Activated CD4-positive, alpha-beta T cell treated with anti-CD3 and anti-CD28 coated beads, Interleukin-2, amount 50 U/mL, for 16 hours (primary cell): ENCODE measurements around the gene SSBP3.

Source experiments
- DNase-seq: peaks from one replicate; pipeline ENCODE4 v3.0.0-alpha.2; 2020

SSBP3 gene

DNA sequence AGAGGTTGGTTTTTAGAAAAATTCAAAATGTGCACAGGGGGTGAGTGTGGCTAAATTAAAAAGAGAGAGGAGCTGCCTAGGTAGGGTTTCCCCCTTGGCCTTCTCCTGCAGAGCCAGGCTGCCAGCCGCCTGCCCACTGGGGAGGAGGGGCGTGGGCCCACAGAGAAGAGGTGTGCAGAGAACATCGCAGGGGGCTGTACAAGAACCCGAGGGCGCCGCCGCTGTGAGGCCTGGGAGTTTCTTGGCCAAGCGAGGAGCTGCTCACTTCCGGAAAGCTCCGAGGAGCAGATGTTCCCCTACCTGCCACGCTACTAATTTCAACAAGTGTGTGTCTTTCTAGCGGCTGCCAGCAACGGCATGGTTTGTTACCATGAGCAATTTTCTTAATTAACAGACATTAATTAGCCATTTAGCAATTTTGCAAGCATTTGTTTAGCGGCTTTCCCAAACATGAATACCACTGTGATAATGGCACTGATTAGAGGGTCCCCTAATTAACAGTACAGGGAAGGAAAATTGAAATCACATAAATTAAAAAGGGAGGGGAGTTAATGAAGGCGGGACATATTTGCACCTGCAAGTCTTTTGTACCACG, 146.6 kb downstream of the SSBP3 start:
- DNase-seq, result no peak

DNA sequence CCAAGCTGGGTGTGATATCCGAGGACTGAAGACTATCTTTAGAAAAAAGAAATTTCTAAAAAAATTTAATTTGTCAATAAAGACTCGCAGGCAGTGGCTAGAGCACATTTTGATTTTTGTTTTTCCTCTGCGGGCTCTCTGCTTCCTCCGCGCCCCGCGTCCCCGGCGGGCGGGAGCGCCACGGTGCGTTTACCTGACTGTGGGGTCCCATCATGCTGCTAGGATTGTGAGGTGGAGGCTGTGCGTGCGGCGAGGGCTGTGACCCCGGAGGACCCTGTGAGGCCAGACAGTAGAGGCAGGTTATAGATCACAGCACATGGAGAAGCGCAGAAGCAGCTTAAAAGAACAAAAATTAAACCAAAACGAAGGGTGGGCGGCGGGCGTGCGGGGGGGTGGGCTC, 148.3 kb downstream of the SSBP3 start:
- DNase-seq, result no peak

DNA sequence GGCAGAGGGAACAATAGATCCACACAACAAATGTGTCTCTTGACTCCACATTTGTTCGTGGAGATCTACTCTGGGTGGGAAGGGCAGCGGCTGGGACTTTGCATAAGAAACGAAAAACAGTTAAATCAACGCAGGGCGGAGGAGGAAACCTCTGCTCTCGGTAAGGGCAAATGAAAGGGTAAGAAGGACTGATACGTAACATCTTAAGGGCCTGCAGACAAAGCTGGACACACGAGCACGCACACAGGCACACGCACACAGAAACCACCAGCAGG, 148.9 kb downstream of the SSBP3 start:
- DNase-seq, result no peak

DNA sequence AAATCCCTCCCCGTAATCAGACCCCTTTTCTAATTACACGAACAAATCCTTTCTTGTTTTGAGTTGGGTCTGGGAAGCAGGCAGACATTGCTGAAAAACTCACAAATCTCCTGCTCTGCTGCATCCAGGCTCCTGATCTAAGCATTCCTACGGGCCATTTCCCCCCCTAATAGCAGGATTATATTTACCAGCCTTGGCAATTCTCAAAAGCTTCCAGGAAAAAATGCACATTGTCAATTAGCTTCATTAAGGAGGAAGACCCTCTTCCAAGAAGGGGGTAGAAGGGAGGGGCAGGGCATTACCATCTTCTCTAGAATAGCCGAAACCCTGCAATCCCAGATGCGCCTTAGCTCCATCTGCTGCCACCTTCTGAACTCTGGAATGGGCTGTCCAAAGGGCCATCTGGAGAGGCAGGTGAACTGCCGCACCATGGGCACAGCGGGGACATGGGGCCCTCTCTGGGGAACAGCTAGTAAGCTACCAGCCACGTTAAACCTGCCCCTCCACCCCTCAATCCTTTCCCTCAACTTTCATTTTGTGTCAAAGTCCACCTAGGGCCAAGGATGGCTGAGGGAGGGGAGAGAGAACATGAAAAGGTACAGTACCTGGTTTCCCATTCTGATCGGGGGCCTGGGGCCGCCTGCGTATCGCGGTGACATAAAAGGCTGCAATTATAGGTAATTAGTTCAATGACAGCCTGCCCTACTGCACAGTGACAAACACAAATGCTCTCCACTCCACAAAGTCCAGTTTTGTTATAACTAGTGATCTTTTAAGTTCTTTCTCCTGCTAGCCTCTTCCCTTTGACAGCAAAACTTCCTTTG, 149.5 kb downstream of the SSBP3 start:
- no peak for DNase-seq

DNA sequence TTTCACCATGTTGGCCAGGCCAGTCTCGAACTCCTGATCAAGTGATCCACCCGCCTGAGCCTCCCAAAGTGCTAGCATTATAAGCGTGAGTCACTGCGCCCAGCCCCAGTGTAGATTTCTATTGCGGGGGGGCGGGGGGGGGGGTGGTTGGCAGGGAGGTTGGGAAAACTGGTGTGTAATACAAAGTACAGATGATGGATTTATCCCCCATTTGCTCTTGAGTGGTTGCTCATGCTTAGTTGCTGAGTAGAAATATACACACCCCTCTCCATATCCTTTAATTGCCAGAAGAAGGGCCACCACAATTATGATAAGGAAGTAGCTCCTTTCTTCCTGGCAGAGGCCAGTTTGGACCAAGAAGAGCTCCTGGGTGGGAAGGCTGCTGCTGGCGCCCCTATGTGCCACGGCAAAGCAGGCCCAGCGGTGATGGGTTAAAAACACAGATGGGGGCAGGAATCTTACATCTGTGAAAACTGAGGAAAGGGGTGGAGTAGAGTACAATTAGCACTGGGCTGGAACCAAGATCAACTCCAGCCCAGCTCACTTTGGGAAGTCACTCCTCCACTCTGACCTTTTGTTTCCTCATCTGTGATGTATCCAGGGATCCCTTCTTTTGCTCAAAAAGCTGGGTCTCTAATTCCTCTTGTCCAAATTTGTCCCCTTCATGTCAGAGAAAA, 151.0 kb downstream of the SSBP3 start:
- no peak for DNase-seq

DNA sequence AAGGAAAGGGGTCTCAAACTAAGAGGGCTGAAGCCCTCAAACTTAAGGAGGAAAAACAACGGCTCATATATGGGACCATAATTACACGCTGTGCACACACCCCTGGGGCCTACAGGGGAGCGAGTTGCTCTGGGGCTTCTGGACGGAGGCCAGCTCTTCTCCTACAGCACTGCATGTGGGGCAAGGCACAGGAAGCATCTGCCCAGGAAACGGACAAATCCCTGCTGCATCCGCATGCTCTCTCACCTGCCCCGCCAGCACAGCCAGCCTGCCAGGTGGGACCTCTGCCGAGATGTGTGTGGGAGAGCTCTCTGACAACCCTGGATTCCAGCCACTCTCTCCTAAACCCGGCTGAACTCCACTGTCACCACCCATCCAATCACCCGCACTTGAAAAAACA, 152.1 kb downstream of the SSBP3 start:
- DNase-seq, result no peak

DNA sequence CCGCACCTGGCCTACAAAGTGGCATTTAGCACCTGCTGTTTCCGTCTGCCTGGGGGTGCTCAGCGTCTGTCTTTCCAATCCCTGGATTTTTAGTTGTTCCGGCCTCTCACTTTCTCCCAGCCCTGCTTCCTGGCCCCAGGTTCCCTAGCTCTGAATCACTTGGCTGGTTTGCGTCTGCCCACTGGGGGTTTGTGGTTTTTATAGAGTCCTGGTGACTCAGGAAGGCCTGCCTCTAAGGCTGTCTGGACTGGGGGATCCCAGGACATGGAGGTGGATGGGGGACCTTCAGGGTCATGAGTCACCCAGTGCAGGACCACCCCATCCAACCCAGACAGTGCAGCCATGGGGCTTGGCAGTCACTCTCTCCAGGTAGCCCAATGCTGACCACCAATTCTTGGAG, 152.7 kb downstream of the SSBP3 start:
- DNase-seq, result no peak

DNA sequence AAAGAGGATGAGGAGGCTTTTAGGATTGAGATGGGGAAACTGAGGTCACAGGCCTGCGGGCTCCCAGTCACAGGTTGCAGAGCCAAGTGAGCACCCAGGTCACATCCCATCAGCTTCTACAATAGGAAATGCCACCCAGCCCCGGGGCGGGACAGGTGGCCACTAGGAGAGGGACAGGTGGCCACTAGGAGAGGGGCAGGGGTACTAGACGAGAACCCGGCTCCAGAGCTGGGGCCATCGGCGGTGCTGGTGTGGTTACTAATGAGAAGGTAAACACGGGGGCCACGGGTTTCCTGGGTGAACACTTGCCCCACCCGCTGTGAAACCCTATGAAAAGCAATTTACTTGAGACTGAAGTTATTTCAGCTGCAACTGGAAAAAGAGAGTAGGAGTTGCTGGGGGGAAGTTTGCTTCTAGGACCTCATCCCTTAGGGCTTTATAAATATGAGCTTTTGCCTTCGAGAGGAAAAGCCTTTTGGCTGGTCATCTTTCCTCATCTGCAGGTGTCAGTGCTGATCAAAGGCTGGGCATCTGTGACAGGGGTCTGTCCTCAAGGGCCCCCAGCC, 153.7 kb downstream of the SSBP3 start:
- DNase-seq, result no peak

DNA sequence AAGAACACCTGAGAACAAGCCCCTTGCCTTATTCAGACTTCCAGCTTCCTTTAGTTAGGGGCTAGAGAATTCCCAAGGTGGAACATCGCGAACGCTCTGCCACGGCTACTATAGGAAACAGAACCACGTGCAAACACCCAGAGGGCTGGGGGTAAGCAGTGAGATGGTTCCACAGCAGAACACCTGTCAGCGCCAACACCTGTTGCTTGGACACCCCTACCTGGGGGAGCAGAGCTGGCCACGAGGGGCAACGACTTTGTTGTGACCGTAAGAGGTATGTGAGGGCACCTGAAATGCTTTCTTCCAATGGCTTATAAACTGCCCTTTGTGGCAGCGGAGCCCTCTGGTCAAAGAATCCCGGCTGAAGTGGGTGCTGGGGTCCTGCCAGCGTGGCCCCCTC, 155.5 kb downstream of the SSBP3 start:
- no peak for DNase-seq

DNA sequence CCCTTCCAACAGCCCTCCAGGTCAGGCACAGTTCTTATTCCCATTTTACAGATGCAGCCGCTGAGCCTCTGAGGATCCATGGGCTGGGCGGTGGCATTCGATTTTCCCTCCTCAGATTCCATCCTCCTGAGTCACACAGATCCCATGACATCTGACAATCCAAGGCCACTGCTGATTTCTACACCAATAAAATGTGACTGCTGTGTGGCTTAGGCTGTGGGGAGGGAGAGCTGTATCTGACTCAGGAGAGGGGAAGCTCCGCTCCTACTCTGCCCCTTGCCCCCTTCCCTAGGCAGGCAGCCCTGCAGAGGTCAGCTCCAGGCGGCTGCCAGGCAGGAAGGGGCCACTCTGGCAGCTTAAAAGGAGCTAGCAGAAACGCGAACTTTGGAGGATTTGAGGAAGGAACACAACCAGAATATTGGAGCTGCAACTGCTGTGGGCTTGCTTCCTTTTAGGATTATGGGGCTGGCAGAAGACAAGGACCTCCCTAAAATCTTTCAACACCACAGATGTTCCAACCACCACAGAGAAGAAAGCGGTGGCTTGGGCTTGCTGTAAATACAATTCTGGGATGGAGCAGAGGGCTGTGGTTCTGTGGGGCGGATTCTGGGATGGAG, 156.3 kb downstream of the SSBP3 start:
- DNase-seq, result no peak

DNA sequence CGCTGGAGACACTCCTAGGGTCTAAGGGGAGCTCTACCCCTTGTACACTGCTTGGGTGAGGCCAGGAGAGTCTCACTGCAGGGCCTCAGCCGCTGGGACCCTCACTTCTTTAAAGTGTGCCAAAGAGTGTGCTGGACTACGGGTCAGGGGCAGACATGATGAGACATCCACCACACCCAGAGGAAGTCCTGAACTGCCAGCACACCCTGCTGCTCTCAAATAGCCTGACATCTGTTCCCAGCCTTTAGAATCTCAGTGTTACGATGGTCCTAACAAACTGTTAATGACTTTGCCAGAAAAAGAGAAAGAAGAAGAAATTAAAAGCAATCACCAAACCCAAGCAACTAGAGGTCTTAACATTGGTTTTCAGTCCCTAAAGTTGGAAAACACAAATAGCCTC, 157.2 kb downstream of the SSBP3 start:
- DNase-seq, result no peak

DNA sequence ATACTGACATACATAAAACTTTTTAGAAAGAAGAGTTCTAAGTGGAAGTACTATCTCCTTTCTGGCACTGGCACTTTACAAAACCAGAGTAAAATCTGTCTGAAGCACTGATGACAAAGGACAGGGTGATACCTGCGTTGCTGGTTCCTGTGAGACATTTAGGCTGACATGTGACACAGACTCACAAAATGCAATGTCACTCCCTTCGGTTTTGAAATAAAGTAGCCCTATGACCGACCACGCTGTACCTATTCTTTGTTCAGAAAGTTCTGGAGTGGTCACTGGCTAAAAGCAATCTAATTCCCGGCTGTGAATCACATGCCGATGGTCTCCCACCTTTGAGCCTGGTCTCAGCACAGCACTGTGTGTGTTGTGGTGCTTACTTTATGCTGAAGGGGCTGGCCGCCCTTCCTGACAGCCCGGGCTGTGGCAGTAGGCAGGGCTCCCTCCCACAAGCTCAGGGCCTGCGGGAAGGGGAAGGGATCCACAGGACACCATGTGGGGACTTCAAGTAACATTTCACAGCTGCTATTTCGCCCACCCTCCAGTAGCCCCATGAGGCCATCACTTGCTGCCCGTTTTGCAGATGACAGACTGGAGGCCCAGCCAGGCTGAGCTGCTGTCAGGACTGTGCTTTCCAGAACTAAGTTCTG, 158.2 kb downstream of the SSBP3 start:
- DNase-seq, result no peak

DNA sequence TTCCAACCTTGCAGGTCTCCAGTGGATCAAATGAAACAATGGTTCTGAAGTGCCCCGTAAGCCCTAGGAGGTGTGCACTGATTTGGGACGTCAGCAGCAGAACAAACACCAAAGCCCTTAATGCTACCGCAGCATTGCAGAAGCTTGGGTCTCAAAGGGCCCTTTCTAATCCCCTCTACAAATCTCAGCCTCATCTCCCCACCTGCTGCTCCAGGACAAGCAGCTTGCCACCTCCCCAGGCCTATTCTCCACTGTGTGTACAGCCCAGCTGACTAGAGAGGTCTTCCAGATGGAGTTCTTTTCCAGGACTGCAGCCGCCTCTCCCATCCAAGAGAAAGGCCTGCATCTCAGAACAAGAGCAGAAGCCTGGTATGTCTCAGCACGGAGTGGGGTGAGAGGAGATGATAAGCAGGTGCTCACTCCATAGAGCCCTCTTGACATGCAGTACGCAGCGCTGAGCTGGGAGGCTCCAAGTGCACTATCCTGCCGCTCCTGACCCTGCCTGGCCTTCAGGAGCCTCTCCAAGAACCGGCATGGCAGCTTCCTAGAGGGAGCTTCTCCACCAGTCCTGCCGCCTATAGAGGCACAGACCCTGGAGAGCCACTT, 160.0 kb downstream of the SSBP3 start:
- DNase-seq, result no peak

DNA sequence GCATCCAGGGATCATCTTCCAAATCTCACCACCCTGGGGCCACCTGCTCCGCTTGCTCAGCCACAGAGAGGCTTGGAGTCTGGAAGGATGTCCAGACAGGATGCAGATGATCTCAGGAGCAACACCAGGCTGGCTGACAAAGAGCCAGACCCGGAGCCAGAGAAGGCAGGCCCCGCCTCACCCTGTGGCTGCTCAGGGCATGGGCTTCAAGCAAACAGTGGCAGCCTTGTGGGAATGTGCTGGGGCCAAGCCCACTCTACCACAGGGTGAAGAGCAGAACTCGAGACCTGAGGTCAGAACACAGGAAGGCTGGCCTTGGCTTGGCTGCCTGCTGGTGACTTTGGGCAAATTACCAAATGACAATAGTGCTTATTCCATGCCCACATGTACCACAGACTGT, 160.7 kb downstream of the SSBP3 start:
- no peak for DNase-seq

DNA sequence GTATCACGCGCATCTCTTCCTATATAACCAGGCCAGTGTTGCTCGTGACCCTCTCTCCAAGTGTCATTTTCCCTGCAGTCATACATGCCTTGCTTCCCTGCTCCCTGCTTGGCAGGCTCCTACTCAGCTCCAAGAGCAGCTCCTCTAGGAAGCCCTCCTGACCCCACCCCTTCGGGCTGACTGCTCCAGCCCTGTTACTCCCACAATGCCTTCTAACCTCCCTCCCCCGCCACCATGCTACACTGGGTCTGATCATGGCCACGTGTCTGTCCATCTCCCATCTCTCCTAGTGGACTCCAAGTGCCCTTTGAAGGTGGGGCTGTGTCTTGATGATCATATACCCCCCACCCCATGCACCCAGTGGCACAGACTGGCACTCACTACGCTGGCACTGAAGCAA, 161.5 kb downstream of the SSBP3 start:
- DNase-seq, result no peak

DNA sequence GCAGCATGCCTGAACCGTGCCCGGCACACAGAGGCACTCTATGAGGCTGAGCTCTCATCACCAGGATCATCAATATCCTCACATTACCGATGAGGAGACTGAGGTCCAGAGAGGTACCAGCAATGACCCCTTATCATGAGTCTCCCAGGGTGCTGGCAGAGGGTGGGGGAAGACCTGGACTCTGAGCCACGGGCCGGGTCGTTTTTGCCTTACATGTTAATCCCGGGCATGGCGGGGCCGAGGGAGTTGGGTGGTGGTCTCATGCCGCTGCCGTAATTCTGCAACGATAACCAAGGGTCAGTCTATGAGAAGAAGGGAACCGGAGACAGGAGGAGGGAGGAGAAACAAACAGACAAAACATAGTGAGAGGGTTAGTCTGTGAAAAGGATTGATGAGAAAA, 163.2 kb downstream of the SSBP3 start:
- DNase-seq, result no peak

DNA sequence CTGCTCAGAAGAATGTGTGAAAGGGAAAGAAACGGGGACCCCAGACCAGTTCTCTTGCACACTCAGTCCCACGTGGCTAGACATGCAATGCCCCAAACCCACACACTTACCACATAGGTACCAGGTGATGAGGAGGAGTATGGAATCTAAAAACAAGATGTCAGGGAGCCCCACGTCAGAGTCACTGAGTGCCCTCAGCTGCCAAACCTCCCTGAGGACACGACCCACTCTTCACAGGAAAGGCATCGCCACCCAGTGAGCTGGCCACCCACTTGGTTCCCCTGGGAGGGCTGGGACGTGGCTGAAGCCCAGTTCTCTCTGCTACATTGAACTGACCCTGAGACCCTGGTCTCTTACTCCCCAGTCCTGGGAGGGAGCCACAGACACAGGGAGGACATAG, 164.8 kb downstream of the SSBP3 start:
- no peak for DNase-seq

DNA sequence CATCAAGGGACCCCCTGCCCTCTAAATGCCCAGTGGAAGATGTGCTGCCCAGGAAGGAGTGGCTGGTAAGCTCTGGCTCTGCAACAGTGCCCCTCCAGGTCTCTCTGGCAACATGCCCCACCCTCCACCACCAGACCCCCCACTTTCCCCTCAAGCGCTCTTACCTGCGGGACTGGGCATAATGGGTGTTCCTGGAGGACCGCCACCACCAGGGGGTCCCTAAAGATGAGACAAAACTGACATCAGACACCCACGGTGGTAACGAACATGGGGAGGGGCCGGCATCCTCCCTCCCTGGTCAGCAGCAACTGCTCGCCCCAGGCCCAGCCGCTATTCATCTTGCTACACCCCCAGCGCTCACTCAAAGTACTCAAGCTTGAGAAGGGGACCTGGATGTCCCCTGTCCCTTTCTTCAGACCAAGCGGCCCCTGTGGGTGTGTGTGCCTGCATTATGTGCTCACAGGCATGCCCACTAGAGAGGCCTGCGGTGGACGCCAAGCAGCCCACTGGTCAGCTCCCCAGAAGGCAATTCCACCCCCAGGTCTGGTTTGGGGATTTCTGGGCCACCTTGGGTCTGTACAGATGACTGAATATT, 165.4 kb downstream of the SSBP3 start:
- DNase-seq, result no peak

DNA sequence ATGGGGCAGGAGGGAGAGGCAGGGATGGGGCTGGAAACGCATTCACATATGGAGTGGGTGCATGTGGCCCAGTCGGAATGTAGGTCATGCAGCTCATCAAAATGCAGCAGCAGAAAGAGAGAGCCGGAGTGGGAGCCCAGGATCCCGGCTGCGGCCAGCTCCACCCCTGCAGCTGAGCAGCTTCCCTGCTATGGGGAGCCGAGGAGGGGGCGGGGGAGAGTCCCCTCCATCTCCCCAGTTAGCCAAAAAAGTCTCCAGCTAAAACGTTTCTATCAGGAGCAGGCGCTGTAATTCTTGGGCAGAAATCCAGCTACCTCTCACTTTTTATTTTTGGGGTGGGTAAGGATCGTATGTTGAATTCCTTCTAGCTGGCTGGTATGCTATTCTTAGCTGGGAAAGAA, 166.6 kb downstream of the SSBP3 start:
- no peak for DNase-seq

DNA sequence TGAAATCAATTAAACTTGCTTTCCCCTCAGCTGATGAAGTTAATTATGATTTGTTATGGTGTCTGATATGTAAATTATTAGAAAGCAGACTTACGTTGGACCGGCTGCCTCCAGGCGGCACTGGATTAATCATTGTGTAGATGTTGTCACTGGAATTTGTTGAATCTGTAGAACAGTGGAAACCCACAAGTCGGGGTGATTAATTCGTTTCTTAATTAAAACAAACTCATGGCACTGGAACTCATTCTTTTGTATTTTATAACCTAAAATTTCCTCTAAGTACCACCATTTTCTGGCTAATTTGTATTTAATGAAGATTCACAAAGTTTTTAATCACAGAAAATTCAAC, 167.2 kb downstream of the SSBP3 start:
- DNase-seq, result no peak

DNA sequence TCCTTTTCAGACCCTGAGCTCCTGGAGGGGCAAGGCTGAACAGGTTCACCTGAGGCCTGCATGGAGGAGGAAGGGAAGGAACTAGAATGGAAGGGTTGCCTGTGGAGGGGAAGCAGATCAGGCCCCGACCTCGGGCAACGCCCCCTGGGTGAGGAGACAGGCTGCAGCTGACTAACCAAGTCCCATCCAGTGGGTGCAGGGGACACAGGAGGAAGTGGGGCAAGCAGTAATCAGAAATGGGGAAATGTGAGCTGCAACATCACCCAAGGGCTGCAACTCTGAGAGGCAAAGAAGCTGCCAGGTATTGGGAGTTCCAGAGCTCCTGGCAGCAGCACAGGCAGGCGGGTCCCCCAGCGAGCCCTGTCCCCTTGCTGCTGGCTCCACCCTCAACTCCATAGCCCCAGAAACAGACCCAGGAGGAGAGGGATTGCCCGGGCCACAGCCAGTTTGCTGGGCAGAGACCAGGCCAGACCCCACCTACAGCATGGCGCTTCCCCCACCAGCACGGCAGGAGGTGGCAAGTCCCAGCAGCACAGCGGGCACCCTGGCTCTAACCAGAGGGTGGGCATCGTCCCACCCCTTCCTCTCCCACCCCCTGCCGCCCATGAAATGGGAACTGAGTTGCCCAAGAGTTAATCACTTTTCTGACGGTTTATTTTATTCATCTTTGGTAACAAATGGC, 167.7 kb downstream of the SSBP3 start:
- no peak for DNase-seq

DNA sequence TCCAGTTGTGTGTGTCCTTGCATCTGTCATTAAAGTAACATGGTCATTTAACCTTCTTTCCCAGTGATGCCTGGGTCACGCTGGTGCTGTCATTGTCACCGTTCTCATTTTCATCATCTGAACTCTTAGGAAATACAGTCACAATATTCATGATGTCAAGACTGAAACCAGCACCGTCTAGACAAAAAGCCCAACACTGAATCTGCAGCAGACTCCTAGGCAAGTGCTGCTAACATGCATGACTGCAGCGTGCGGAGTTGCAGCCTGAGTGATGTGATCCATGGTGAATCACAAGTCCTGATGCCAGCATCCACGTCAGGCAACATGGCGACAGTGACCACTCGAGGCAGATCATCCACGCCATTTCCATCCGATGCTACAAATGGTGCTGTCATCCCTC, 168.6 kb downstream of the SSBP3 start:
- no peak for DNase-seq
